ENCODE results near the gene LBX2.

The LBX2 gene

GRCh38 chr2:74531666-74532065 lies 32.3 kb upstream of the LBX2 start:
- peak overlapping the region; percentile 89 for H3K27ac ChIP-seq
- no peak for TF ChIP-seq ZFX (IDR thresholded peaks at IDR 0.05; ENCODE audit: borderline replicate concordance)
- no peak for TF ChIP-seq CTCF (IDR thresholded peaks at IDR 0.05)

GRCh38 chr2:74530239-74531187 lies 31.1 kb upstream of the LBX2 start:
- TF ChIP-seq CTCF (IDR thresholded peaks at IDR 0.05) (no peak), ZFX (IDR thresholded peaks at IDR 0.05; ENCODE audit: borderline replicate concordance) (no peak)
- peak overlapping the region; percentile 89 for H3K27ac ChIP-seq

- TF ChIP-seq CTCF (IDR thresholded peaks at IDR 0.05) (no peak), ZFX (IDR thresholded peaks at IDR 0.05; ENCODE audit: borderline replicate concordance) (no peak)
Observed at GRCh38 chr2:74529357-74530238, 30.2 kb upstream of the LBX2 start, which contains the start of the genes AUP1 and HTRA2. Gene AUP1 (minus strand): TSS chr2:74529706. CDS start chr2:74529629, 77 bp downstream. Gene HTRA2 (plus strand): TSS chr2:74529933. CDS start chr2:74530007, 74 bp downstream.

GRCh38 chr2:74528600-74529356 lies 29.4 kb upstream of the LBX2 start:
- TF ChIP-seq ZFX (IDR thresholded peaks at IDR 0.05; ENCODE audit: borderline replicate concordance) = no peak
- TF ChIP-seq CTCF (IDR thresholded peaks at IDR 0.05) = no peak
- peak overlapping the region; percentile 89 for H3K27ac ChIP-seq

More at GRCh38 chr2:74529357-74530238, 30.2 kb upstream of the LBX2 start, which contains the start of the genes AUP1 and HTRA2:
- peak within 1 kb of the TSS; percentile 89 for H3K27ac ChIP-seq

- no peak overlapping the region for H3K27ac ChIP-seq
- TF ChIP-seq CTCF (IDR thresholded peaks at IDR 0.05) (no peak), ZFX (IDR thresholded peaks at IDR 0.05; ENCODE audit: borderline replicate concordance) (no peak)
Observed at GRCh38 chr2:74527741-74528140, 28.3 kb upstream of the LBX2 start.

GRCh38 chr2:74526649-74527230 lies 27.3 kb upstream of the LBX2 start:
- TF ChIP-seq CTCF (IDR thresholded peaks at IDR 0.05) (no peak), ZFX (IDR thresholded peaks at IDR 0.05; ENCODE audit: borderline replicate concordance) (no peak)
- peak overlapping the region; percentile 8; the same call in 1 of the 2 replicates for H3K27ac ChIP-seq
